GM12801 (cell line): ENCODE measurements around the gene PDIA5.

ENCODE experiments used
- CTCF ChIP-seq: IDR thresholded peaks from one replicate; pipeline ENCODE4 v1.5.1; 2011; ENCODE audit warnings: control low read depth; ENCODE audit not compliant: insufficient read length; ENCODE audit errors: extremely low read depth

PDIA5 gene

GRCh38 chr3:123094516-123095313 is 27.9 kb downstream of the PDIA5 start:
- TF ChIP-seq CTCF, result no peak

GRCh38 chr3:123096126-123096525 is 29.3 kb downstream of the PDIA5 start:
- TF ChIP-seq CTCF, result no peak

GRCh38 chr3:123096731-123097130 is 29.9 kb downstream of the PDIA5 start:
- no peak for TF ChIP-seq CTCF

- no peak for TF ChIP-seq CTCF
Observed at GRCh38 chr3:123098426-123099330, 31.9 kb downstream of the PDIA5 start.

- no peak for TF ChIP-seq CTCF
Observed at GRCh38 chr3:123099331-123100192, 32.7 kb downstream of the PDIA5 start.

- no peak for TF ChIP-seq CTCF
Observed at GRCh38 chr3:123100193-123100776, 33.5 kb downstream of the PDIA5 start.
